Endothelial cell of umbilical vein (primary cell): ENCODE data around the gene LARGE1. TPM values are rescaled to one million over a fixed set of nuclear protein-coding genes. Genes with fewer than 3 reads are reported as not detected.

Experiments used
- BruUV-seq: library from RNA; stranded (reverse); fragments of 400-500 nt; replicated peaks from 2 replicates; lab custom pipeline; 2021; lab: Mats Ljungman, UMichigan
- CTCF ChIA-PET: fragments of 300-600, 350-600 bp; sonication (Branson Sonifier 250); formaldehyde crosslinking; loops from one replicate; lab custom pipeline; 2021; ENCODE audit warnings: antibody characterized with exemption, inconsistent platforms; lab: Charles Lee
- POLR2A ChIA-PET: fragments of 300-600, 350-600 bp; sonication (Branson Sonifier 250); formaldehyde crosslinking; loops from one replicate; lab custom pipeline; 2021; ENCODE audit warnings: antibody characterized with exemption, inconsistent platforms; lab: Charles Lee
- DNase-seq: peaks from one replicate; pipeline ENCODE4 v3.0.0-alpha.2; 2011; ENCODE audit warnings: low read depth, low spot score
- FAIRE-seq: peaks from 2 replicates; lab custom pipeline; 2011; peaks lifted over from hg19 to GRCh38; lab: Jason Lieb, UNC
- H2AFZ ChIP-seq: 2 replicates; pipeline ENCODE4 v1.6.0; 2012; ENCODE audit warnings: low read depth, low read length, control low read depth, inconsistent platforms
- H3K27ac ChIP-seq: 2 replicates; pipeline ENCODE4 v1.5.1; 2011; ENCODE audit warnings: low read depth, mild to moderate bottlenecking, control low read depth, low read length, moderate library complexity; ENCODE audit not compliant: insufficient read depth
- H3K27me3 ChIP-seq, 2 experiments: 2 replicates each; pipeline versions ENCODE4 v1.6.0 to v1.6.1; 2011; ENCODE audit warnings: low read length in 2 of 2, mixed read lengths in 1 of 2; ENCODE audit not compliant: control insufficient read depth in 2 of 2, insufficient read depth in 2 of 2
- H3K36me3 ChIP-seq, 2 experiments: 2 replicates in 1 of 2; 3 replicates in 1 of 2; pipeline ENCODE4 v1.5.1; 2011; ENCODE audit warnings: low read length in 2 of 2, mild to moderate bottlenecking in 1 of 2, moderate library complexity in 1 of 2; ENCODE audit not compliant: control insufficient read depth in 2 of 2, insufficient read depth in 2 of 2; ENCODE audit errors: extremely low read depth in 1 of 2
- H3K4me1 ChIP-seq: 3 replicates; pipeline ENCODE4 v1.5.1; 2011; ENCODE audit warnings: mild to moderate bottlenecking, low read length; ENCODE audit not compliant: control insufficient read depth, insufficient read depth; ENCODE audit errors: extremely low read depth
- H3K4me2 ChIP-seq: 2 replicates; pipeline ENCODE4 v1.6.1; 2011; ENCODE audit warnings: low read length, control low read depth, mixed read lengths; ENCODE audit not compliant: insufficient read depth
- H3K4me3 ChIP-seq, 3 experiments: fragments of 200-600 bp in 1 of 3; sonication (generic), shearing (Covaris generic) in 1 of 3; replicated peaks in 1 of 3; 2 replicates each; pipeline ENCODE4 v1.5.1; 2011 to 2016; ENCODE audit warnings: control low read depth in 3 of 3, low read length in 3 of 3, mild to moderate bottlenecking in 2 of 3, inconsistent platforms in 1 of 3, low read depth in 1 of 3, moderate library complexity in 1 of 3; ENCODE audit not compliant: insufficient read depth in 1 of 3
- H3K79me2 ChIP-seq: 2 replicates; pipeline ENCODE4 v1.6.0; 2012; ENCODE audit warnings: low read length, inconsistent platforms; ENCODE audit not compliant: control insufficient read depth, insufficient read depth
- H3K9ac ChIP-seq: replicated peaks from 2 replicates; pipeline ENCODE3; 2011; ENCODE audit warnings: low read length, control low read depth; ENCODE audit not compliant: insufficient read depth; ENCODE audit errors: extremely low read depth
- H3K9me1 ChIP-seq: replicated peaks from 3 replicates; pipeline ENCODE4 v1.6.0; 2011; ENCODE audit warnings: mild to moderate bottlenecking, low read length; ENCODE audit not compliant: control insufficient read depth, insufficient read depth; ENCODE audit errors: extremely low read depth
- H3K9me3 ChIP-seq: replicated peaks from 2 replicates; pipeline ENCODE4 v1.5.1; 2012; ENCODE audit warnings: low read length, inconsistent platforms; ENCODE audit not compliant: control insufficient read depth, insufficient read depth
- H4K20me1 ChIP-seq: replicated peaks from 2 replicates; pipeline ENCODE3; 2011; ENCODE audit warnings: mild to moderate bottlenecking, low read length; ENCODE audit not compliant: control insufficient read depth, insufficient read depth; ENCODE audit errors: extremely low read depth
- CTCF ChIP-seq, 2 donors: IDR thresholded peaks; 1 replicate in 1 of 2; 2 replicates in 1 of 2; pipeline ENCODE4 v1.5.1; 2011; ENCODE audit warnings: low read length in 2 of 2, mild to moderate bottlenecking in 2 of 2, moderate library complexity in 2 of 2, control low read depth in 1 of 2, inconsistent platforms in 1 of 2, low read depth in 1 of 2; ENCODE audit not compliant: insufficient read depth in 1 of 2; ENCODE audit errors: extremely low read depth in 1 of 2
- EZH2 ChIP-seq: IDR thresholded peaks from 2 replicates; pipeline ENCODE4 v1.6.1; 2012; ENCODE audit warnings: borderline replicate concordance, low read depth, mild to moderate bottlenecking, moderate library complexity, low read length, inconsistent platforms; ENCODE audit not compliant: severe bottlenecking
- FOS ChIP-seq: IDR thresholded peaks from 2 replicates; pipeline ENCODE4 v1.6.1; 2011; ENCODE audit warnings: mild to moderate bottlenecking, low read length, moderate library complexity, borderline replicate concordance; ENCODE audit not compliant: insufficient read depth
- GATA2 ChIP-seq: IDR thresholded peaks from 2 replicates; pipeline ENCODE4 v1.7.0; 2011; ENCODE audit warnings: low read depth, mild to moderate bottlenecking, moderate library complexity, mixed read lengths, low read length; ENCODE audit not compliant: insufficient read length, insufficient read depth
- JUN ChIP-seq: IDR thresholded peaks from 2 replicates; pipeline ENCODE4 v1.6.1; 2011; ENCODE audit warnings: borderline replicate concordance, low read depth; ENCODE audit not compliant: insufficient read length, insufficient read depth
- MYC ChIP-seq: IDR thresholded peaks from one replicate; pipeline ENCODE4 v1.6.1; 2011; ENCODE audit warnings: mild to moderate bottlenecking, low read depth, low read length
- POLR2A ChIP-seq: IDR thresholded peaks from 2 replicates; pipeline ENCODE4 v1.6.1; 2012; ENCODE audit warnings: low read depth, mild to moderate bottlenecking, control low read depth, low read length
- POLR2AphosphoS5 ChIP-seq: IDR thresholded peaks from 2 replicates; pipeline ENCODE4 v1.6.1; 2012; ENCODE audit warnings: low read depth, mild to moderate bottlenecking, control low read depth, low read length, moderate library complexity; ENCODE audit not compliant: insufficient read depth
- dilution Hi-C: fragments of 300-500 bp; cut with MboI; formaldehyde crosslinking; loops from one replicate; pipeline ENCODE4 v1.15.0; 2019; ENCODE audit warnings: low sequenced_read_pairs; ENCODE audit not compliant: extremely low pct_ligation_motif_present
- intact Hi-C: fragments of 100-400 bp; cut with micrococcal nuclease; formaldehyde crosslinking; loops from one replicate; pipeline ENCODE4 v1.10.0; 2022
- polyA plus RNA-seq, 4 experiments: library from polyadenylated mRNA; depleted of rRNA in 3 of 4; stranded (reverse) in 3 of 4; unstranded in 1 of 4; fragments of >200 nt; gene quantifications; 2 replicates each; pipeline versions ENCODE4 v1.2.1 to v1.2.3, GENCODE V29; 2011 to 2012; ENCODE audit warnings: missing spikeins in 1 of 4
- total RNA-seq: library from RNA; stranded (reverse); gene quantifications from 2 replicates; pipeline ENCODE4 v1.2.3, GENCODE V29; 2021
- TF ChIP-seq, protein P1 (sequence below): IDR thresholded peaks from 2 replicates; pipeline ENCODE4 v1.6.1; 2011; ENCODE audit not compliant: insufficient read depth, insufficient read length

The LARGE1 gene
- total and polyA plus RNA-seq, 2 donors (not counting 3 experiments of a cell fraction or from before 2014, with no cell fraction given), result 0.95 to 4.4 TPM

DNA sequence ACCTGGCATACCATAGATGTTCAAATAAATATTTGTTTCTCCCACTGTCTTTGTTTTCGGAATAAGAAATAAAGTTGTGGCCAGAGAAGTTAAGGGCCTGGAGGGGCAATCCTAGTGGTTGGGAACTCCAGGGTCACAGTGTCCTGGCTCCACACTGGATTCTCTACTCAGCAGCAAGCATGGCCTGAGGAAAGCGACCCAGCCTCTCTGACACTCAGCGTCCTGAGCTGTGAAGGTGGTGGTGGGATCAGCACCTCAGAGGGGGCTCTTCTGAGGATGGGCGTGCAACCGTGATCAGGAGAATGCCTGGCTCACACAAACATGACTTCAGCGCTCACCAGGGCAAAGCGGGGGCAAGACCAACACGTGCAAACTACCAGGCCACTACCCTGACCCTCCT lies 59.9 kb downstream of the LARGE1 start:
- TF ChIP-seq MYC, result no peak
- no peak for TF ChIP-seq POLR2AphosphoS5
- no peak for TF ChIP-seq EZH2
- TF ChIP-seq GATA2, result no peak
- no peak for TF ChIP-seq POLR2A
- TF ChIP-seq, protein P1, sequence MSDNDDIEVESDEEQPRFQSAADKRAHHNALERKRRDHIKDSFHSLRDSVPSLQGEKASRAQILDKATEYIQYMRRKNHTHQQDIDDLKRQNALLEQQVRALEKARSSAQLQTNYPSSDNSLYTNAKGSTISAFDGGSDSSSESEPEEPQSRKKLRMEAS, result no peak
- no peak for TF ChIP-seq JUN
- TF ChIP-seq FOS, result no peak
- no peak for TF ChIP-seq CTCF (IDR thresholded peaks at IDR 0.05; ENCODE audit: extremely low read depth in 1 of 2, insufficient read depth in 1 of 2, low read depth in 1 of 2, low read length in 2 of 2)
- DNase-seq (no peak), FAIRE-seq (no peak)
- Histone ChIP-seq H3K36me3 (no peaks in the 10 kb centered on the region), H3K4me3 (no peak overlapping the region), H4K20me1 (no peaks in the 10 kb centered on the region), H2AFZ (no peak overlapping the region), H3K27ac (no peak overlapping the region), H3K79me2 (no peaks in the 10 kb centered on the region), H3K9me3 (peaks cover 3% of the 10 kb centered on the region), H3K27me3 (no peaks in the 10 kb centered on the region), H3K4me1 (no peaks in the 10 kb centered on the region), H3K9me1 (no peaks in the 10 kb centered on the region), H3K4me2 (no peak overlapping the region), H3K9ac (no peak overlapping the region)
- intact Hi-C loops, result no loop called here
- BruUV-seq, result no TSS peak
- dilution Hi-C loops, result no loop called here
- CTCF ChIA-PET, result no interaction called here
- POLR2A ChIA-PET, result no interaction called here
